ENCODE measurements around the gene CPED1.
"Not testable (repeated sequence)": the region's sequence is repeated elsewhere in the genome, so short reads cannot be mapped to it uniquely, and the experiment has no call there.

CPED1 gene

GRCh38 chr7:121219026-121219425 is 230.5 kb downstream of the CPED1 start:
- no peak overlapping the region for H3K4me3 ChIP-seq (replicated peaks; ENCODE audit: low read depth, low read length)
- no peak for TF ChIP-seq CTCF (IDR thresholded peaks at IDR 0.05; ENCODE audit: low read length, missing control alignments)
- no peak for DNase-seq (ENCODE audit: low read depth)

- H3K4me3 ChIP-seq (replicated peaks; ENCODE audit: low read depth, low read length); DNase-seq (ENCODE audit: low read depth): not testable (repeated sequence)
Observed at GRCh38 chr7:121221108-121221507, 232.6 kb downstream of the CPED1 start.

GRCh38 chr7:121228779-121229178 is 240.3 kb downstream of the CPED1 start:
- DNase-seq (ENCODE audit: low read depth) = no peak
- no peak for TF ChIP-seq CTCF (IDR thresholded peaks at IDR 0.05; ENCODE audit: low read length, missing control alignments)

GRCh38 chr7:121235201-121235600 is 246.7 kb downstream of the CPED1 start:
- TF ChIP-seq CTCF (IDR thresholded peaks at IDR 0.05; ENCODE audit: low read length, missing control alignments) = no peak
- no peak overlapping the region for H3K4me3 ChIP-seq (replicated peaks; ENCODE audit: low read depth, low read length)
- DNase-seq (ENCODE audit: low read depth) = no peak

More at GRCh38 chr7:121228779-121229178, 240.3 kb downstream of the CPED1 start:
- no peak overlapping the region for H3K4me3 ChIP-seq (replicated peaks; ENCODE audit: low read depth, low read length)

- H3K4me3 ChIP-seq (replicated peaks; ENCODE audit: low read depth, low read length) = no peak overlapping the region
- no peak for TF ChIP-seq CTCF (IDR thresholded peaks at IDR 0.05; ENCODE audit: low read length, missing control alignments)
- DNase-seq (ENCODE audit: low read depth) = no peak
Observed at GRCh38 chr7:121237601-121238000, 249.1 kb downstream of the CPED1 start.

- no peak for DNase-seq (ENCODE audit: low read depth)
- no peak overlapping the region for H3K4me3 ChIP-seq (replicated peaks; ENCODE audit: low read depth, low read length)
- no peak for TF ChIP-seq CTCF (IDR thresholded peaks at IDR 0.05; ENCODE audit: low read length, missing control alignments)
Observed at GRCh38 chr7:121244120-121244870, 255.8 kb downstream of the CPED1 start.

- H3K4me3 ChIP-seq (replicated peaks; ENCODE audit: low read depth, low read length); DNase-seq (ENCODE audit: low read depth): not testable (repeated sequence)
Observed at GRCh38 chr7:121251367-121251766, 262.9 kb downstream of the CPED1 start.

- not testable (repeated sequence) for DNase-seq (ENCODE audit: low read depth)
Observed at GRCh38 chr7:121252523-121253235, 264.2 kb downstream of the CPED1 start.

More at GRCh38 chr7:121252523-121253235, 264.2 kb downstream of the CPED1 start:
- not testable (repeated sequence) for H3K4me3 ChIP-seq (replicated peaks; ENCODE audit: low read depth, low read length)

Measured in fibroblast of pulmonary artery (primary cell).